ENCODE results near the gene NAV2. TPM values are rescaled to one million over a fixed set of nuclear protein-coding genes. Genes with fewer than 3 reads are reported as not detected.
"Not testable (repeated sequence)": the region's sequence is repeated elsewhere in the genome, so short reads cannot be mapped to it uniquely, and the experiment has no call there.

Gene NAV2
- total and polyA plus RNA-seq, 3 donors from 2014 or later, result 3.4 to 6.0 (median 3.9) TPM

GRCh38 chr11:20005747-20006146 is 293.1 kb downstream of the NAV2 start:
- Histone ChIP-seq H3K4me3 (no peak overlapping the region), H3K27ac (no peak overlapping the region), H3K9me3 (no peaks in the 10 kb centered on the region), H3K27me3 (no peaks in the 10 kb centered on the region), H3K4me1 (no peaks in the 10 kb centered on the region), H3K36me3 (ENCODE audit: low read depth, missing control alignments) (no peaks in the 10 kb centered on the region)
- no peak for TF ChIP-seq CTCF (IDR thresholded peaks at IDR 0.05)
- TF ChIP-seq POLR2A (IDR thresholded peaks at IDR 0.05), result no peak
- DNase-seq, result no peak
- intact Hi-C loops (cut with DNase I; ENCODE audit: low total_unique reads), result no loop called here
- WGBS, 2 donors, result 91 to 94% methylated on average over 6 of the region's 6 CpGs

GRCh38 chr11:20006618-20007017 is 294.0 kb downstream of the NAV2 start:
- H3K27ac ChIP-seq; H3K9me3 ChIP-seq; DNase-seq; H3K4me3 ChIP-seq; H3K36me3 ChIP-seq (ENCODE audit: low read depth, missing control alignments); intact Hi-C loops (cut with DNase I; ENCODE audit: low total_unique reads); H3K4me1 ChIP-seq; H3K27me3 ChIP-seq: not testable (repeated sequence)
- WGBS, 2 donors, result 91 to 97% methylated on average over 2 of the region's 2 CpGs

GRCh38 chr11:20007386-20007785 is 294.7 kb downstream of the NAV2 start:
- Histone ChIP-seq H3K27me3 (no peaks in the 10 kb centered on the region), H3K4me3 (no peak overlapping the region), H3K9me3 (no peaks in the 10 kb centered on the region), H3K27ac (no peak overlapping the region), H3K4me1 (no peaks in the 10 kb centered on the region), H3K36me3 (ENCODE audit: low read depth, missing control alignments) (no peaks in the 10 kb centered on the region)
- intact Hi-C loops (cut with DNase I; ENCODE audit: low total_unique reads), result no loop called here
- no peak for DNase-seq
- WGBS, 2 donors, result 68 to 69% methylated on average over 1 of the region's 1 CpG
- TF ChIP-seq POLR2A (IDR thresholded peaks at IDR 0.05) (no peak), CTCF (IDR thresholded peaks at IDR 0.05) (no peak)

GRCh38 chr11:20008190-20008870 is 295.7 kb downstream of the NAV2 start:
- Histone ChIP-seq H3K27ac (no peak overlapping the region), H3K9me3 (no peaks in the 10 kb centered on the region), H3K36me3 (ENCODE audit: low read depth, missing control alignments) (no peaks in the 10 kb centered on the region), H3K27me3 (no peaks in the 10 kb centered on the region), H3K4me3 (no peak overlapping the region), H3K4me1 (no peaks in the 10 kb centered on the region)
- WGBS, 2 donors, result 75 to 80% methylated on average over 6 of the region's 6 CpGs
- no peak for TF ChIP-seq POLR2A (IDR thresholded peaks at IDR 0.05)
- no peak for TF ChIP-seq CTCF (IDR thresholded peaks at IDR 0.05)
- no peak for DNase-seq
- intact Hi-C loops (cut with DNase I; ENCODE audit: low total_unique reads), result no loop called here

- Histone ChIP-seq H3K27ac (no peak overlapping the region), H3K4me1 (no peaks in the 10 kb centered on the region), H3K36me3 (ENCODE audit: low read depth, missing control alignments) (no peaks in the 10 kb centered on the region), H3K4me3 (no peak overlapping the region), H3K9me3 (no peaks in the 10 kb centered on the region), H3K27me3 (no peaks in the 10 kb centered on the region)
- DNase-seq, result no peak
- intact Hi-C loops (cut with DNase I; ENCODE audit: low total_unique reads), result no loop called here
- TF ChIP-seq POLR2A (IDR thresholded peaks at IDR 0.05), result no peak
- TF ChIP-seq CTCF (IDR thresholded peaks at IDR 0.05), result no peak
- 48 to 56% methylated on average over 10 of the region's 10 CpGs for WGBS, 2 donors
Observed at GRCh38 chr11:20008871-20009644, 296.4 kb downstream of the NAV2 start.

Measured in testis (tissue), 3 donors.